Airway epithelial cell (primary cell): ENCODE data around the gene CDH11. TPM values are rescaled to one million over a fixed set of nuclear protein-coding genes. Genes with fewer than 3 reads are reported as not detected.

ENCODE experiments used
- total RNA-seq: library from RNA; depleted of rRNA; stranded (reverse); fragments of >200 nt; gene quantifications from 2 replicates; pipeline ENCODE4 v1.2.3, GENCODE V29; 2015

CDH11 gene, protein sequence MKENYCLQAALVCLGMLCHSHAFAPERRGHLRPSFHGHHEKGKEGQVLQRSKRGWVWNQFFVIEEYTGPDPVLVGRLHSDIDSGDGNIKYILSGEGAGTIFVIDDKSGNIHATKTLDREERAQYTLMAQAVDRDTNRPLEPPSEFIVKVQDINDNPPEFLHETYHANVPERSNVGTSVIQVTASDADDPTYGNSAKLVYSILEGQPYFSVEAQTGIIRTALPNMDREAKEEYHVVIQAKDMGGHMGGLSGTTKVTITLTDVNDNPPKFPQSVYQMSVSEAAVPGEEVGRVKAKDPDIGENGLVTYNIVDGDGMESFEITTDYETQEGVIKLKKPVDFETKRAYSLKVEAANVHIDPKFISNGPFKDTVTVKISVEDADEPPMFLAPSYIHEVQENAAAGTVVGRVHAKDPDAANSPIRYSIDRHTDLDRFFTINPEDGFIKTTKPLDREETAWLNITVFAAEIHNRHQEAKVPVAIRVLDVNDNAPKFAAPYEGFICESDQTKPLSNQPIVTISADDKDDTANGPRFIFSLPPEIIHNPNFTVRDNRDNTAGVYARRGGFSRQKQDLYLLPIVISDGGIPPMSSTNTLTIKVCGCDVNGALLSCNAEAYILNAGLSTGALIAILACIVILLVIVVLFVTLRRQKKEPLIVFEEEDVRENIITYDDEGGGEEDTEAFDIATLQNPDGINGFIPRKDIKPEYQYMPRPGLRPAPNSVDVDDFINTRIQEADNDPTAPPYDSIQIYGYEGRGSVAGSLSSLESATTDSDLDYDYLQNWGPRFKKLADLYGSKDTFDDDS
- total RNA-seq = 10.5 and 39.6 TPM in 2 replicates

DNA sequence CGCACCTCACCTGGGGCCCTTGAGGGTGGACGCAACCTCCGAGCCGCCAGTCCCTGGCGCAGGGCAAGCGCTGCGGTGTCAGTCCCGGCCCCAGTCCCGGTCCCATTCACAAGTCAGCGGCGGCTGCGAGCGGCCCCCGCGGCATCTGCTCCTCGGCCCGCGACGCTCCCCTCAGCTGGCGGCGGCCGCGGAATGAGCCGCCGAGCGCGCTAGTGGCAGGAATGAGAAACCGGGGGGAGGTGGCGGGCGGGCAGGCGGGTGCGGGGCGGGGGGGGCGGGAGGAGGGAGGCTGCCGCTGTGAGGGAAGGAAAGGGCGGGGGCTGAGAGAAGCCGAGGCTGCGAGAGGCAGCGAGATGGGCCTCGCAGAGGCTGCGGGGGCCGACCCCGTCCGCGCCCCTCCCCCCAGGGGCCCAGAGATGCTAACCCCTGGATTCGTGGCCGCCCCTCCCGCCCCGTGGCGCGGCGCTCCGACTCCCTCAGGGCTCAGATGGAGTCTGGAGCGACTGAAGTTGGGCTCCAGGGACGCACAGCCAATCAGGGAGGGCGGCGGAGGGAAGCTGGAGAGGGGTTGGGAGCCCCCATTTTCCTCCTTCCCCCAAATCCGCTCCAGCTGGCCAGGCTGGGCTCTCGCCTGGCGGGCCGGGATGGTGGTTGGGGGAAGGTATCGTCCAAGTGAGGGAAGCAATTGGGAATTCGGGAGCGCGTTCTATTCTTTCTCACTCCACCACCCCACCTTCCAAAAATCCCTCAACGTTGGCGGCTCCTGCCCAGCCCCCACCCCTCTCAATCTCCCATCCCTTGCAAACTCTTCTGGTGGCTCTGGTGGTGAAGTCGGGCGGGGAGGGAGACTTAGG is at the start of gene CDH11:
CDH11 (minus strand) TSS at position 194 of the 854 bp plus-strand sequence. CDS start 117,194 bp downstream, outside the sequence.

